Right forelimb (tissue), 1 donor: ENCODE results near the gene PLCB1.
A peak's percentile ranks its signal among the peaks of the same experiment; 100 is the strongest.
"Not testable (repeated sequence)": the region's sequence is repeated elsewhere in the genome, so short reads cannot be mapped to it uniquely, and the experiment has no call there.

Experiments
- DNase-seq: peaks from one replicate; pipeline ENCODE4 v3.0.0-alpha.2; 2018

PLCB1 gene

GRCh38 chr20:8408587-8409307, 276.7 kb downstream of the PLCB1 start:
- DNase-seq: no peak

GRCh38 chr20:8413691-8414090, 281.6 kb downstream of the PLCB1 start:
- DNase-seq: no peak

- no peak for DNase-seq
Observed at GRCh38 chr20:8414586-8415274, 282.7 kb downstream of the PLCB1 start.

- DNase-seq: no peak
Observed at GRCh38 chr20:8421981-8422380, 289.9 kb downstream of the PLCB1 start.

GRCh38 chr20:8423482-8423881, 291.4 kb downstream of the PLCB1 start:
- no peak for DNase-seq

DNA sequence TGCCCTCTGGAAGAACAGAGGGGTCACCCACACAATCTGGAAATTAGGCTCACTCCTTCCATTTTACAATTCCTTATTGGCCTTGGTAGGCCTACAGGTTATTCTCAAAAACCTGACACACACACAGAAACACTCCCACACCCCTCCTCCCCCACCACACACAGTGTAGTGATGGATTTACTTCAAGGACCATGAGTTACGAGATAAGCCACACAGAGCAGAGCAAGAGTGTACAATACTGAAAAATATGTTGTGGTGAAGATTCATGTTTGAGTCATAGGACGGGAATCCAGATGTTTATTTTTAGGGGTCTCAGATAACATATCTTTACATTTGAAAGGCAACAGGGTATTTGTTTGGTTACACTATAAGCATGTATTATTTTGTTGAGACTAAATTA, 291.9 kb downstream of the PLCB1 start:
- no peak for DNase-seq

DNA sequence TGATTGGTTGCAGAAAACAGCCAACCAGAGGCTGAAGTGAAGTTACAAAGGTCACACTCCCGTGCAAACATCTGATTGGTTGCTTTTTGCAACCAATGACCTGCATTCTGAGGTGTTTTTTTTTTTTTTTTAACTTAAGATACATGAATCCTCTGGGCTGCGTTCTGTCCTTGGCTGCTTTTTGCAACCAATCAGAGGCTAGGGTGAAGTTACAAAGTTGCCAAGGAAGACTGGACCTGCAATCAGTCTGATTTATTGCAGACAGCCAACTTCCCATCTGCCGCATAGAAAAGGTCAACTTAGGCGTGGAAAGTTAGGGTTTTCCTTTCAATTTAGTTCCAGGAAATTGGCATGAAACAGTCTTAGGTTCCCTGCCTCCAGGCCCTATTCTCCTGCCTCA, 292.9 kb downstream of the PLCB1 start:
- DNase-seq: no peak

GRCh38 chr20:8425802-8426201, 293.7 kb downstream of the PLCB1 start:
- no peak for DNase-seq

- no peak for DNase-seq
Observed at GRCh38 chr20:8427419-8428040, 295.5 kb downstream of the PLCB1 start.

- no peak for DNase-seq
Observed at GRCh38 chr20:8428988-8429387, 296.9 kb downstream of the PLCB1 start.

- DNase-seq: peak; percentile 55
Observed at GRCh38 chr20:8431538-8432434, 299.7 kb downstream of the PLCB1 start.

GRCh38 chr20:8432435-8433148, 300.5 kb downstream of the PLCB1 start:
- no peak for DNase-seq

GRCh38 chr20:8433291-8433690, 301.2 kb downstream of the PLCB1 start:
- no peak for DNase-seq

- DNase-seq: no peak
Observed at GRCh38 chr20:8434326-8434876, 302.3 kb downstream of the PLCB1 start.

GRCh38 chr20:8435285-8436035, 303.4 kb downstream of the PLCB1 start:
- no peak for DNase-seq

DNA sequence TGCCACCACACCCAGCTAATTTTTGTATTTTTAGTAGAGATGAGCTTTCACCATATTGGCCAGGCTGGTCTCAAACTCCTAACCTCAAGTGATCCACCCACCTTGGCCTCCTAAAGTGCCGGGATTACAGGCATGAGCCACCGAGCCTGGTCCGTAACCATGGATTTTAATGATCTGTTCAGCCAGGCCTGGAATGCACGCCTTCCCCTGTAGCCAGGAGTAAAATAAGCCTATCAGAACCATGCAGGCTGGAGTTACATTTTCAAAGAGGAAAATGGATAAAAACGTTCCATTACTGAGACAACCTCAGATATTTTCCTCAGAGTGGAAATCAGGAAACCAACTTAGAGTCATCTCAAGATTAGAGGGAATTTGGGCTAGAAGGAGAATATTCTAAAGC, 304.9 kb downstream of the PLCB1 start:
- DNase-seq: not testable (repeated sequence)

DNA sequence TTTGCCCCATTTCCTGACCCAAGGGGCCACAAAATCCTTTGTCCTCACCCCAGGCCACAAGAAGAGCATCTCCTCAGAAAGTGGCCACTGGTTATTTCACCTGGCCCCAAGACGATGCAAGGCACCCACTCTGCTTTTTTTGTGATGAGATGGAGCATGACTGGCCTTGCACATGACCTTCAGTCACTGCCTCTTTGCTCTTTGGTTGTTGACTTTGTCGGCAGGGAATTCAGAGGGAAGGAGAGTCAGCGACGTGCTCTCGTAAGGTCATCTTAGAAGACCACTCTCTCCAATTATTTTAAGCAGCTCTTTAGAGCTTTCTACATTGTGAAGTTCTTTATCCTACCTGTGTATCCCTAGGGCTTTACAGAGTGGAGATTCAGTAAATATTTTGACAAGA, 306.7 kb downstream of the PLCB1 start:
- DNase-seq: no peak

GRCh38 chr20:8443464-8444072, 311.5 kb downstream of the PLCB1 start:
- no peak for DNase-seq

DNA sequence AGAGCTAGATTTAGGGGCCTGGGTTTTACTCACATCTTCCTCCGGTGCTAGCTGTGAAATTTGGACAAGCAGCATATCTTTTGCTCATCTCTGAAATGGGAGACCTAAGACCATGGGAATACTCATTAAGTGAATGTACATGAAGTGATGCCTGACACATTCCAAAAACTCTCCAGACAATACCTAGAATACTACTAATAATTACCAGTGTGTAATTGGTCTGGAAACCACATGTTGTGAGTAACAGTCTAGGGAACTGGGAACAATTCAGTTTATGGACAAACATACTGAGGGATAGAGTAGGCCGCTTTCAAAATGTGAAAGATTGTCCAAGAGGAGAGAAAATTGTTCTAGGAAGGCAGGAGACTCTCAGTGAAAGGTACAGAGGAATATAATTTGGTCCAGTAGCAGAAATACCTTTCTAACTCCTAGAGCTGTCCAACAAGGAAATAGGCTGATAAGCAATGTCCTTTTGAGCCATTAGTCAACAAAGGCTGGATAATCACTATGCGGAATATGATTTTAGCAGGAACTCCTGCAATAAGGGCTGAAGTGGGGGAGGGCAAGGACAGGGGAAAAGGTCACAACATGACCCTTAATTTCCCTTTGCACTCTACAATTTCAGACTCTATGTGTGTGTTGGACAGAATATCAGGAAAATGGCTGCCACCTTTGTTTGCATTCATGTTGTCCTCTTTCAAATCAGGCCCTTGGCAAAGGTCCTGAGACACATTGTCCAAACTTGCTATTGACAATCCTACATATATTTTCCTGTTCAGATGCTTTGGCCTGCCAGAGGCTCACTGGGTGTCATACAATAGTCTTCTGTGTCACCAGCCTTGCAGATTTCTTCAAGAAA, 315.4 kb downstream of the PLCB1 start:
- DNase-seq: no peak

GRCh38 chr20:8449123-8449522, 317.1 kb downstream of the PLCB1 start:
- DNase-seq: no peak
